Peyer's patch (tissue), 4 donors: Measurements from ENCODE around the gene BMP3. TPM values are rescaled to one million over a fixed set of nuclear protein-coding genes. Genes with fewer than 3 reads are reported as not detected.
A peak's percentile ranks its signal among the peaks of the same experiment; 100 is the strongest.

Experiments used
- DNase-seq, 3 donors: peaks; one replicate each; pipeline ENCODE4 v3.0.0-alpha.2; 2017 to 2019
- H3K27ac ChIP-seq, 4 donors: fragments of 200-600 bp; sonication (generic); one replicate each; pipeline ENCODE4 v1.5.1; 2016 to 2019
- H3K27me3 ChIP-seq, 2 donors: fragments of 200-600 bp; sonication (generic); one replicate each; pipeline ENCODE4 v1.5.1; 2019
- H3K36me3 ChIP-seq, 3 donors: fragments of 200-600 bp; sonication (generic); one replicate each; pipeline ENCODE4 v1.5.1; 2016 to 2019
- H3K4me1 ChIP-seq, 4 donors: fragments of 200-600 bp; sonication (generic); one replicate each; pipeline ENCODE4 v1.5.1; 2016 to 2019
- H3K4me3 ChIP-seq, 4 donors: fragments of 200-600 bp; sonication (generic); 1 replicate in 3 of 4; 2 replicates in 1 of 4; pipeline ENCODE4 v1.5.1; 2016 to 2019; ENCODE audit warnings: mild to moderate bottlenecking in 1 of 4
- H3K9me3 ChIP-seq, 4 donors: fragments of 200-600 bp; sonication (generic); one replicate each; pipeline ENCODE4 v1.5.1; 2016 to 2019; ENCODE audit warnings: mild to moderate bottlenecking in 1 of 4
- POLR2A ChIP-seq, 2 donors: fragments of 450-650 bp; IDR thresholded peaks; one replicate each; pipeline ENCODE4 v1.5.1; 2017; ENCODE audit warnings: antibody characterized with exemption in 2 of 2, mild to moderate bottlenecking in 2 of 2, moderate library complexity in 2 of 2
- total RNA-seq, 4 donors: library from RNA; depleted of rRNA; stranded (reverse); fragments of >200 nt; gene quantifications; one replicate each; pipeline ENCODE4 v1.1.0, GENCODE V29; 2016
- TF ChIP-seq, protein P1 (sequence below), 6 experiments: fragments of 450-650 bp in 4 of 6; fragments of 200-600 bp in 2 of 6; sonication (generic) in 1 of 6; IDR thresholded peaks; one replicate each; pipeline ENCODE4 v1.5.1; 2017 to 2019; ENCODE audit warnings: antibody characterized with exemption in 6 of 6, mild to moderate bottlenecking in 3 of 6, moderate library complexity in 1 of 6

BMP3 gene, protein sequence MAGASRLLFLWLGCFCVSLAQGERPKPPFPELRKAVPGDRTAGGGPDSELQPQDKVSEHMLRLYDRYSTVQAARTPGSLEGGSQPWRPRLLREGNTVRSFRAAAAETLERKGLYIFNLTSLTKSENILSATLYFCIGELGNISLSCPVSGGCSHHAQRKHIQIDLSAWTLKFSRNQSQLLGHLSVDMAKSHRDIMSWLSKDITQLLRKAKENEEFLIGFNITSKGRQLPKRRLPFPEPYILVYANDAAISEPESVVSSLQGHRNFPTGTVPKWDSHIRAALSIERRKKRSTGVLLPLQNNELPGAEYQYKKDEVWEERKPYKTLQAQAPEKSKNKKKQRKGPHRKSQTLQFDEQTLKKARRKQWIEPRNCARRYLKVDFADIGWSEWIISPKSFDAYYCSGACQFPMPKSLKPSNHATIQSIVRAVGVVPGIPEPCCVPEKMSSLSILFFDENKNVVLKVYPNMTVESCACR
- 10 to 100 TPM in 3 of 4 donors, 1 to 10 TPM in 1; 2.5 to 35.4 (median 30.0) TPM for total RNA-seq

DNA sequence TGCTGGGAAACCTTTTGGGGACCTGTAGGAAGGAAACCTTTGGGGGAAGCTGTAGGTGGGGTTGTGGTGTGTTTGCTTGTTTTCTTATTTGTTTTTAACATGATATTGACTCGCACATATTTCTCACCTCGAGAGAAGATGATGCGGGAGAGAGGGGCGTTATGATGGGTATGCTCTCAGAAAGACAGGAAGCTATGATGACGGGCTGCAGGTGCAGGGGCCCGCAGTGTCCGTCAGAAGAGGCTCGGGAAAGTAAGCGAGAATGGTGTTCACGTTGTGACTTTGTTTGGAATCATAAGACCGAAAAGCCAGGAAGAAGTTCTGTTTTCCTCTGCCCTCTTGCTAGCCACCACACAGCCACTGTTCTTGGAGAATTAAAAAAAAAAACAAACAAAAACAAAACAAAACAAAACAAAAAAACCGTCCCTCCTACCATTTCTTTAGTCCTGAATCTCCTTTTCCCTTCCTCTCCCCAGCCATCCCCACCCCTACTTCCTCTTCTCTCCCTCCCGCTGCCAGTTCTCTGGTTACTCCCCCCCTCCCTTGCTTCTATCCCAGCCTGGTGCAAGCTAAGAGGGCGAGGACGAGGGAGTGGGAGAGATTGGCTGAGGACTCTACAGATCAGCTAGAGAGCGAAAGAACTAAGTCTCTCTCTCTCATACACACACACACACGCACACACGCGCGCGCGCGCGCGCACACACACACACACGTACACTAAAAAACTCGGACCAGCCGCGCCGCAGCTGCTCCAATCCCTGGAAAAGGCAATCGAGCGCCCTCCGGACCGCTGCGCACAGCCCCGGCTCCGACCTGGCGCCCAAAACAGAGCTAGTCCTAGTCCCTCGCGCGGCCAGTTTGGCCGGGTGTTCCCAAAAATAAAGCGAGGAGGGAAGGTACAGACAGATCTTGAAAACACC lies at the start of gene BMP3:
Gene BMP3, plus strand, starts transcription at position 648 of the 920 bp plus-strand sequence. CDS start 577 bp downstream, outside the sequence.
- peak; percentile 63 to 68 for TF ChIP-seq POLR2A (IDR thresholded peaks at IDR 0.05)
- TF ChIP-seq, protein P1, sequence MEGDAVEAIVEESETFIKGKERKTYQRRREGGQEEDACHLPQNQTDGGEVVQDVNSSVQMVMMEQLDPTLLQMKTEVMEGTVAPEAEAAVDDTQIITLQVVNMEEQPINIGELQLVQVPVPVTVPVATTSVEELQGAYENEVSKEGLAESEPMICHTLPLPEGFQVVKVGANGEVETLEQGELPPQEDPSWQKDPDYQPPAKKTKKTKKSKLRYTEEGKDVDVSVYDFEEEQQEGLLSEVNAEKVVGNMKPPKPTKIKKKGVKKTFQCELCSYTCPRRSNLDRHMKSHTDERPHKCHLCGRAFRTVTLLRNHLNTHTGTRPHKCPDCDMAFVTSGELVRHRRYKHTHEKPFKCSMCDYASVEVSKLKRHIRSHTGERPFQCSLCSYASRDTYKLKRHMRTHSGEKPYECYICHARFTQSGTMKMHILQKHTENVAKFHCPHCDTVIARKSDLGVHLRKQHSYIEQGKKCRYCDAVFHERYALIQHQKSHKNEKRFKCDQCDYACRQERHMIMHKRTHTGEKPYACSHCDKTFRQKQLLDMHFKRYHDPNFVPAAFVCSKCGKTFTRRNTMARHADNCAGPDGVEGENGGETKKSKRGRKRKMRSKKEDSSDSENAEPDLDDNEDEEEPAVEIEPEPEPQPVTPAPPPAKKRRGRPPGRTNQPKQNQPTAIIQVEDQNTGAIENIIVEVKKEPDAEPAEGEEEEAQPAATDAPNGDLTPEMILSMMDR (IDR thresholded peaks at IDR 0.05) = no peak
- Histone ChIP-seq H3K36me3 (no peaks in the 10 kb centered on the region), H3K27me3 (no peaks in the 10 kb centered on the region), H3K27ac (peak within 1 kb of the TSS; percentile 2 to 82 (median 58)), H3K4me1 (peaks cover 0 to 9% (median 0%) of the 10 kb centered on the region in 4 donors), H3K9me3 (no peaks in the 10 kb centered on the region), H3K4me3 (peak within 1 kb of the TSS; percentile 35 to 65 (median 48))
- DNase-seq = peak in 2 of 3 donors; percentile 72 to 81

DNA sequence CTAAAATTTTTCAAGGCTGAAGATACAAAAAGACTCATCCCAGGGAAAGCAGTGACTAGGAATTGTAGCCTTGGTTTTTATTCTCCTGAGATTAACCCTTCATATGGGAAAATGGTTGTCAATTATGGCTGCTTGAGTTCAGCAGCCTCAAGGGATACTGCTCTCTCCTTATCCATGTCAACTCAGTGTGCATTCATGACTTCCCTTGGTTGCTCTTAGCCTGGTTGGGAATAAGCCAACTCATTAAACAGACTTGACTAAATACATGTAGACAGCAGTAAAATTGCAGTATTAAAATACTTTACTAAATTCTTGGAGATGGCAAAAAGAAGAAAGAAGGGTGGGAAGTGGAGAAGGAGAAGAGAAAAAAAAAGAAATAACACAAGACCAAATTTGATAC lies 44.5 kb upstream of the BMP3 start:
- Histone ChIP-seq H3K4me1 (no peaks in the 10 kb centered on the region), H3K9me3 (no peaks in the 10 kb centered on the region), H3K4me3 (no peak overlapping the region), H3K27ac (no peak overlapping the region), H3K36me3 (no peaks in the 10 kb centered on the region), H3K27me3 (no peaks in the 10 kb centered on the region)
- DNase-seq = no peak
- TF ChIP-seq POLR2A (IDR thresholded peaks at IDR 0.05) = no peak
- TF ChIP-seq, protein P1 (IDR thresholded peaks at IDR 0.05) = no peak

DNA sequence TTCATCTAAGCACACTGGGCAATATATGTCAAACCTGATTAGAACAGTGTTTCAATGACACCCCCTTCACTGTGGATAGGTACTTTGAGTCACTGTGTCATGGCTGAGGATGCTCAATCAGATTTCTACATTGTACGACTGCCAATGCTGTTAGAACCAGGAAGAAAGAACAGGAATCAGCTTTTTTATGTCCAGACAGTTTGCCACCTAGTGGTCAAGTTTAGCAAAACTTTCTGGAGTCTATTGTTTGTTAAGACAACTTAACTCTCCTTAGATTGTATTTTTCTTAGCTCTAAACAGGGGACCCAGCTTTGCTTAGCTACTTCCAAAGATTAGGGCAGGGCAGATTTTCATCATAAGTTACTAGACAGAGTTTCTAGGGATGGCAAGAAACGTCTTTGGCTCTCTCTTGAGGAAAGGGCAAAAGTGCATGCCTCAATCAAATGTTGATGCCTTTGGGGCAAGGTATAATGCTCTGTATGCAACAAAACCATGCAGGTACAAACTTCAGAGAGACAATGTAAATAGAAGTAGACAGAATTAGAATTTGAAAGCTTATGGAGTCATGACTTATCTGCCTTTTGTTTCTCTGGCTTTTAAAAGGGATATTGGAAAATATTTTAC lies 40.5 kb upstream of the BMP3 start:
- Histone ChIP-seq H3K4me1 (no peaks in the 10 kb centered on the region), H3K36me3 (no peaks in the 10 kb centered on the region), H3K4me3 (no peak overlapping the region), H3K9me3 (no peaks in the 10 kb centered on the region), H3K27ac (no peak overlapping the region), H3K27me3 (no peaks in the 10 kb centered on the region)
- TF ChIP-seq, protein P1 (IDR thresholded peaks at IDR 0.05) = peak in 5 of 6 experiments; percentile 66 to 75 (median 71)
- no peak for TF ChIP-seq POLR2A (IDR thresholded peaks at IDR 0.05)
- peak in 1 of 3 donors; percentile 45 for DNase-seq

DNA sequence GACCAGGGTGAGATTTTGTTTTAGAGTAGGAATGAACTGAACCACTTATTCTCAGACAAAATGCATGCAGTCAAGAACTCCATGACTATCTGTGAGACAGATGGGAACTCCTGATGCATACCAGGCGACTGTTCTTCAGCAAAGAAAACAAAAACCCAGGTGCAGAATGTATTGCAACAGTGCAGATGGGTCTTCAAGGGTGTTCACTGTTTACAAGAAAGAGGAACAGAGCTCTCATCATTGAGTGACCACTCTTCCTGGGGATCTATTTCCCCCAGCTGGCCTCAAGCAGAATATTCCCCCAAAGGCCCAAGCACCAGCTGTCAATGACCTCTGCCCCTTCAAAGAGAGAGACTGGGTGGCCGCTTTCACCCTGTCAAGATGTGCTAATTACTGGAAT lies 39.7 kb upstream of the BMP3 start:
- no peak for TF ChIP-seq POLR2A (IDR thresholded peaks at IDR 0.05)
- TF ChIP-seq, protein P1 (IDR thresholded peaks at IDR 0.05) = no peak
- H3K9me3 ChIP-seq = no peaks in the 10 kb centered on the region

DNA sequence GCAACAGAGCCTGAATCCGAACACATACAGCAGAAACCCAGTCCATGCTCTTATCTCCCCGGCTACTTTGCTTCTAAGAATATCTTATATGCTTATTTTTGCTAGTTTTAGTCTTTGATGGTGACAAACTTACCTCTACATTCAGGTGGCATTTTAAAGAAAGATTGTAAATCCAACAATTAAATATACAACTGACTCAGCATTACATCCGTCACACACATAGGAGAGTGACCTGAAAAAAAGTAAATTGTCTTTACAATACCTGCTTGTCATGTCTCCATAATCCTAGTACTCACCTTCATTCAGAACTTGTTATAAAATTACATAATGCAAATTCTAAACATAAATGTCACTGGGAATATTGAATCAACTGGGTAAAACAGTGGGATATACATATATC lies 30.6 kb upstream of the BMP3 start:
- Histone ChIP-seq H3K27me3 (no peaks in the 10 kb centered on the region), H3K27ac (no peak overlapping the region), H3K36me3 (no peaks in the 10 kb centered on the region), H3K9me3 (no peaks in the 10 kb centered on the region), H3K4me1 (no peaks in the 10 kb centered on the region), H3K4me3 (no peak overlapping the region)
- no peak for DNase-seq
- TF ChIP-seq, protein P1 (IDR thresholded peaks at IDR 0.05) = no peak
- no peak for TF ChIP-seq POLR2A (IDR thresholded peaks at IDR 0.05)

More for the DNA sequence above, 39.7 kb upstream of the BMP3 start:
- no peak for DNase-seq
- no peaks in the 10 kb centered on the region for H3K36me3 ChIP-seq
- H3K4me3 ChIP-seq = no peak overlapping the region
- H3K27ac ChIP-seq = no peak overlapping the region
- no peaks in the 10 kb centered on the region for H3K4me1 ChIP-seq
- no peaks in the 10 kb centered on the region for H3K27me3 ChIP-seq
